Measurements from ENCODE around the gene DUSP7.
"Not testable (repeated sequence)": the region's sequence is repeated elsewhere in the genome, so short reads cannot be mapped to it uniquely, and the experiment has no call there.

Gene DUSP7

GRCh38 chr3:52044869-52045619 lies 11.3 kb downstream of the DUSP7 start:
- no peak for DNase-seq

- no peak for DNase-seq
Observed at GRCh38 chr3:52043750-52044149, 12.6 kb downstream of the DUSP7 start.

GRCh38 chr3:52043039-52043438 lies 13.3 kb downstream of the DUSP7 start:
- DNase-seq: not testable (repeated sequence)

GRCh38 chr3:52041118-52041731 lies 15.1 kb downstream of the DUSP7 start:
- DNase-seq: no peak

GRCh38 chr3:52040600-52040999 lies 15.8 kb downstream of the DUSP7 start:
- DNase-seq: no peak

- no peak for DNase-seq
Observed at GRCh38 chr3:52039846-52040245, 16.5 kb downstream of the DUSP7 start.

- no peak for DNase-seq
Observed at GRCh38 chr3:52039426-52039825, 16.9 kb downstream of the DUSP7 start.

- no peak for DNase-seq
Observed at GRCh38 chr3:52038227-52038626, 18.1 kb downstream of the DUSP7 start.

GRCh38 chr3:52037291-52037690 lies 19.1 kb downstream of the DUSP7 start:
- DNase-seq: no peak

GRCh38 chr3:52036829-52037228 lies 19.5 kb downstream of the DUSP7 start:
- DNase-seq: no peak

- no peak for DNase-seq
Observed at GRCh38 chr3:52036222-52036694, 20.1 kb downstream of the DUSP7 start.

- no peak for DNase-seq
Observed at GRCh38 chr3:52034651-52035050, 21.7 kb downstream of the DUSP7 start.

- DNase-seq: no peak
Observed at GRCh38 chr3:52034212-52034611, 22.2 kb downstream of the DUSP7 start.

- not testable (repeated sequence) for DNase-seq
Observed at GRCh38 chr3:52033748-52034147, 22.6 kb downstream of the DUSP7 start.

GRCh38 chr3:52032702-52033408 lies 23.5 kb downstream of the DUSP7 start:
- DNase-seq: no peak

GRCh38 chr3:52031896-52032295 lies 24.5 kb downstream of the DUSP7 start:
- DNase-seq: no peak

GRCh38 chr3:52030714-52031310 lies 25.6 kb downstream of the DUSP7 start:
- DNase-seq: no peak

GRCh38 chr3:52029535-52029934 lies 26.8 kb downstream of the DUSP7 start:
- no peak for DNase-seq

GRCh38 chr3:52029053-52029452 lies 27.3 kb downstream of the DUSP7 start:
- DNase-seq: no peak

GRCh38 chr3:52028572-52028971 lies 27.8 kb downstream of the DUSP7 start:
- DNase-seq: no peak

- no peak for DNase-seq
Observed at GRCh38 chr3:52026041-52026440, 30.3 kb downstream of the DUSP7 start.

- no peak for DNase-seq
Observed at GRCh38 chr3:52025453-52025852, 30.9 kb downstream of the DUSP7 start.

GRCh38 chr3:52024765-52025452 lies 31.5 kb downstream of the DUSP7 start:
- no peak for DNase-seq

All from NCI-H187 (cell line).